RPMI7951 (cell line): ENCODE results near the gene GMEB2. TPM values are rescaled to one million over a fixed set of nuclear protein-coding genes. Genes with fewer than 3 reads are reported as not detected.
"Not testable (repeated sequence)": the region's sequence is repeated elsewhere in the genome, so short reads cannot be mapped to it uniquely, and the experiment has no call there.

ENCODE experiments used
- DNase-seq: peaks from one replicate; pipeline ENCODE4 v3.0.0-alpha.2; 2012; ENCODE audit warnings: low read depth
- total RNA-seq: library from RNA; depleted of rRNA; stranded (reverse); fragments of >200 nt; shearing (Covaris generic); gene quantifications from 2 replicates; pipeline ENCODE4 v1.2.3, GENCODE V29; 2014

GMEB2 gene
- total RNA-seq, 1 experiment from 2014 or later, result 7.6 TPM

DNA sequence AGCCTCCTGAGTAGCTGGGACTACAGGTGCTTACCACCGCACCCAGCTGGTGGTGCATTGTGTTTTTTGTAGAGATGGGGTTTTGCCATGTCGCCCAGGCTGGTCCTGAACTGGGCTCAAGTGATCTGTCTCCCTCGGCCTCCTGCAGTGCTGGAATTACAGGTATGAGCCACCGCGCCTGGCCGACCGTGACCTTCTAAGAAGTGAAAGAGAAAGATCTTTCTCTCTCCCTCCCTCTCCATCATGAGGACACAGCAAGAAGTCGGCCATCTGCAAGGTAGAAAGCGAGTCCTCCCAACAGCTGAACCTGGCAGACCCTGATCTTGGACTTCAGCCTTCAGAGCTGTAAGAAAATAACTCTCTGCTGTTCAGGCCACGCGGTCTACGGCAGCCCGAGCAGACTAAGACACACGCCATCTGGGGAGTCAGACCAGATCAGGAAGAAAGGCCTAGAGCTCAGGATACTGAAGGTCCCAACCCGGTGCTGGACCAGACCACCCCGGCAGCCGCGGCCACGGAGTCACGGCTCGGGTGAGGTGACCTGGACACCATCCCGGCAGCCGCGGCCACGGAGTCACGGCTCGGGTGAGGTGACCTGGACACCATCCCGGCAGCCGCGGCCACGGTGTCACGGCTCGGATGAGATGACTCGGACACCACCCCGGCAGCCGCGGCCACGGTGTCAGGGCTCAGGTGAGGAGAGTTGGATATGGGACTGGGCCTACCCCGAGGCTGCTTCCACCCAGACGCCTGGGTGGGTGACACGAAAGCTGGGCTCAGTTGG is 9.6 kb downstream of the GMEB2 start:
- DNase-seq, result no peak

DNA sequence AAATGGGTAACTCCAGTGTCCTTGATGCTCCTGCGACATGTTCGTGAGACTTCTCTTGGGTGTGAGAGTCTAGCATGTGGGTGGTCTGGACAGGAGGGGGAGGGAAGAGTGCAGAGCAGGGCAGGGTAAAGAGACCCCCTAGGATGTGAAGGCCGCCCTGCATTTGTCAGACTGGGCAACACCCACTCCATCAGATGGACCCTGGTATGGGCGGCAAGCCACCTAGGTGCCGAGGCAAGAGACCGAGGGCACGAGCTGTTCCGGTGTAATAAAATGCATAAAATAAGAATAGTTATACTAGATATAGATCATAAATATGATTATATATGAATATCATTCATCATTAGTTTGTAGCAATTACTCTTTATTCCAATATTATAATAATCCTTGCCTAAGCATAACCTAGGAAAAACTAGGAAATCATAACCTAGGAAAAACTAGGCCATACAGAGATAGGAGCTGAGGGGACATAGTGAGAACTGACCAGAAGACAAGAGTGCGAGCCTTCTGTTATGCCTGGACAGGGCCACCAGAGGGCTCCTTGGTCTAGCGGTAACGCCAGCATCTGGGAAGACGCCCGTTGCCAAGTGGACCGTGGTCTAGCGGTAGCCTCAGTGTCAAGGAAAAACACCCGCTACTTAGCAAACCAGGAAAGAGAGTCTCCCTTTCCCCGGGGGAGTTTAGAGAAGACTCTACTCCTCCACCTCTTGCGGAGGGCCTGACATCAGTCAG is 12.9 kb downstream of the GMEB2 start:
- DNase-seq, result not testable (repeated sequence)

DNA sequence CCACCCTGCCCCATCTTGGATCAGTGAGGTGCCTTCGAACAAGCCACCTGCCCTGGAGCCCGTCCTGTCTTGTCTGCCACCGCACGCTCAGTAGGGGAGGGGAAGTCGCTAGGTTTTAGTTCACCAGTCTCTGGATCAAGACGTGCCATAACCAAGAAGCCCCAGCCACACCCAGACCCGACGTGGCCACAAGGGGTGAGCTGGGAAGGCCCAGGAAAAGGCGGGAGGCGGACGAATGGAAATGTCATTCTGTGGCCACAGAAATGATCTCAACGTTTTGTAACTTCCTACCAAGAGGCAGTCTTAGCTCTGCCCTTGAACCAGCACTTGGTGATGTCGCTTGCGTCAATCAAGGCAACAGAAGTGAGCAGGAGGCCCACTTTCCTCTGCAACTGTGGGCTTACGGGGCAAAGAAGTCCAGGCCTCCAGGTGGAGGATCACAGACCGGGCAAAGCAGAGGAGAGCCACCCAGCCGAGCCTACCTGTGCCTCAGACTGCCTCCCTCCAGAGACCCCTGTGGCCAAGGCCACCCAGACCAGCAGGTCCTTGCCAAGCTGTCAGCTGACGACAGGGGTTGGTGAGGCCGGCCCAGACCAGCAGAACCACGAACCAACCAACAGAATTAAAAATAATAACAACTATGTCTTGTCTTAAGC is 14.5 kb downstream of the GMEB2 start:
- DNase-seq, result no peak

DNA sequence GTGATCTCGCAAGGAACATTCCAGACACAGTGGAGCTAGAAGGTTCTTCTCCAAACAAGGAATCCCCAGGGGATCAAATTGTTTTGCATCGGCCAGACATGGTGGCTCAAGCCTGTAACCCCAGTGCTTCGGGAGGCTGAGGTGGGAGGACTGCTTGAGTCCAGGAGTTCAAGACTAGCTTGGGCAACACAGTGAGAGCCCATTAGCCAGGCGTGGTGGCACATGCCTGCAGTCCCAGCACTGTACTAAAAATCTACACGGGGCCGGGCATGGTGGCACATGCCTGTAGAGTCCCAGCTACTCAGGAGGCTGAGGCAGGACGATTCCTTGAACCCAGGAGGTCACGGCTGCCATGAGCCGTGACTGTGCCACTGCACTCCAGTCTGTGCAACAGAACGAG is 15.3 kb downstream of the GMEB2 start:
- DNase-seq, result no peak

DNA sequence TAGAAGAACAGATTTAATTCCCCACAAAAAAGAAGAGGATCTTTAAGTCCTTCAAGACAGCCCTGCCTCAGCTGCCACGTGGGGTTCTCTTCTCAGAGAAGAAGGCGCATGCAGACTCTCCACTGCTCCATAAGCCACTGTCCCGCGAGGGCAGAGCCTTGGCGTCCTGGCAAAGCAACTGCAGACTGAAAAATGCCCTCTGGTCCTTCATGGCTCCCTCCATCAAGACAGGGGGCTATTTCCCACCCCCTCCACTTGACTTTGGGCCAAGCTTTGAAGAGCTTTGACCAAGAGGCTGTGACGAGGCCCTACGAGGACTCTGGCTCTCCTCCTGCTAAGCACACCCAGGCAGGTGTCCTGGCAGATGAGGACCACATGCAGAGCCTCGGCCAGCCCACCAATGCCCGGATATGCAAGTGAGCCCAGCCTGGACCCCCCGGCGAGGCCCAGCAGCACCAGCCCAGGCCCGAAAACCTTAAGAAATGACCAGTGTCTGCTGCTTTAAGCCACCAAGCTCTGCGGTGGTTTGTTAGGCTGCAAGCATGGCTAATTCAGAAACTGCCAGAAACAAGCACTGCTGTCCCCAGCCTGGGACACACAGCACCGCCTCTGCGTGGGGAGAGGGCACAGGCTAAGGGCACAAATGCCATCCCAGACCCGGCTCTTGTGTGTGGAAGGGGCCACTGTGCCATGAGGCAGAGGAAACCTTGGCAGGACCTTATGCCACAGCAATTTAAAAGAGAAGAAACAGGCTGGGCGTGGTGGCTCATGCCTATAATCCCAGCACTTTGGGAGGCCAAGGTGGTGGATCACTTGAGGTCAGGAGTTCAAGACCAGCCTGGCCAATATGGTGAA is 16.1 kb downstream of the GMEB2 start:
- no peak for DNase-seq

DNA sequence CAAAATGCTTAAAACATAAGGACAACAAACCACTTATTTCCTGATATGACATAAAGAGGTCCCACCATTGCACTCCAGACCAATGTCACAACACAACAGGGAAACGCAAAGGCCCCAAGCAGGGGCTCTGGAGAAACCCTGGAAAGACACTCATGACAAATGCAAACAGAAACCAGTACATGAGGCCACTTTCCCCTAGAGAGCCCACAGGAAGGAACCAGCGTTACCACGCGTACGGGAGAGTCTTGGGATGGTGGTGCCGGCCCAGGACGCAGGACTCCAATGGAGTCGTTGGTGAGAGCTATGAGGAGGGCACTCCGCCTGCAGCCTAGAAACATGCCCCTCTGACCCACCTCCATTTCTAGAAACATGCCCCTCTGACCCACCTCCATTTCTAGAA is 20.2 kb downstream of the GMEB2 start:
- no peak for DNase-seq

DNA sequence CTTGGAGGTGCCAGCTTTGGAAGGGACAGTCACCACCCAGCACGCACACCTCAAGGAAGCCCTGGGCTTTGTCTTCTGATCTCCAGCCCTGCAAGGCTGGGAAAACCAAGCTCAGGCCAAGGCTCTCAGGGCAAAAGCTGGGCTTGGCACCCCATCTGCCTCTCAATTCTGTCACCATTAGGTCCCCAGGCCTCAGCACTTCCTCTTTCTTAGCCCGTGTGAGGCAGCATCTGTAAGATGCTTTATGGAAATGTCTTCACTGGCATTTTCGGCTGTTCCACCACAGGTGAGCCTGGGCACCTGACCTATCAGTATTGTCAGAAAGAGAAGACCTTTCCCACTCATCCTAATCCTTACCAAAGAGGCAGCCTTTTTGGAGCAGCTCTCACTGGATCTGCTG is 24.6 kb downstream of the GMEB2 start:
- DNase-seq, result no peak

DNA sequence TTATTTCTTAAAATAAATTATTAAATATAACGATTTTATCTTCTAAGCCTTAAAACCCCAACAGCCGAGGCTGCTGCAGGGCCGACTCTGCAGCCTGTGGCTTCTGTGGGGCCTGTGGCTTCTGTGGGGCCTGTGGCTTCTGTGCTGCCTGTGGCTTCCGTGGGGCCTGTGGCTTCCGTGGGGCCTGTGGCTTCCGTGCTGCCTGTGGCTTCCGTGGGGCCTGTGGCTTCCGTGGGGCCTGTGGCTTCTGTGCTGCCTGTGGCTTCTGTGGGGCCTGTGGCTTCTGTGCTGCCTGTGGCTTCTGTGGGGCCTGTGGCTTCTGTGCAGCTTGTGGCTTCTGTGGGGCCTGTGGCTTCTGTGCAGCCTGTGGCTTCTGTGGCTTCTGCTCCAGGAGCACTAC is 25.2 kb downstream of the GMEB2 start:
- not testable (repeated sequence) for DNase-seq

GRCh38 chr20:63599396-63600050 is 27.4 kb downstream of the GMEB2 start:
- DNase-seq, result no peak

DNA sequence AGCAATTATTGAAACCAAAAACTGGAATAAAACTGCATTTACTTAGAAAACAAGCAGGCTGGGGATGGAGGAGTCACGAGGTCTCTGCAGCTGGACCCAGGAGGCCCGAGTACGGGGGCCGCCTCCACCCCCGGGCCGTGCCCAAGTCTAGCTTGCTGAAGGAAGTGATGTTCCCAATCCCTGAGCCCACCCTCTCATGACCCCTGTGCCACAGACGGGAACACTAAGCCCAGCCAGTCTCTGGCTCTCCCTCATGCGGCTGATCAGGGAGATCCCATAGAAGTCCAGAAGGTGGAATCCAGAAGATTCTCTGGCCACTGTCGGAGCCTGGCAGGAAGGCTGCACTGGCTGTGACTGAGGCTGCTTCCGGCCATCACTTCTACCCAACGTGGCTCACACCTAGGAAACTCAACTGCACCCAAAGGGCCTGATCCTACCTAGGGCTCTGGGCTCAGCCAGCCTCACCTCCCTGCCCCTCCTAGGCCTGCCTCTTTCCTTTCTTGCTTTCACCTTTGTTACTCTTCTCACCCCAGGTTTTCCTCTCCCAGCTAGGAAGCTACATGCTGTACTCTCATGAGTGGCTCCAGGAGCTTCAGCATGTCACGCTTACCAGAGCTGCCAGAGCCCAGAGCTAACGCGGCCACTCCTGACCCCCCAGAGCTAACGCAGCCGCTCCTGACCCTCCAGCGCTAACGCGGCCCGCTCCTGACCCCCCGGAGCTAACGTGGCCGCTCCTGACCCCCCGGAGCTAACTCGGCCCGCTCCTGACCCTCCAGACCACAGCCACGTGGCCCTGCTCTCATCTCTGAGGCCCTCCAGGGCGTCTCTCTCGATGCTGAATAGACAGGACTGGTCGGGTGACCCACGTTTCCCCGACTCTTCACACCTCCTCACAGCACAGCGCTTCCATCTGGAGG is 28.2 kb downstream of the GMEB2 start:
- no peak for DNase-seq

- DNase-seq, result no peak
Observed at GRCh38 chr20:63597651-63598478, 29.0 kb downstream of the GMEB2 start.

DNA sequence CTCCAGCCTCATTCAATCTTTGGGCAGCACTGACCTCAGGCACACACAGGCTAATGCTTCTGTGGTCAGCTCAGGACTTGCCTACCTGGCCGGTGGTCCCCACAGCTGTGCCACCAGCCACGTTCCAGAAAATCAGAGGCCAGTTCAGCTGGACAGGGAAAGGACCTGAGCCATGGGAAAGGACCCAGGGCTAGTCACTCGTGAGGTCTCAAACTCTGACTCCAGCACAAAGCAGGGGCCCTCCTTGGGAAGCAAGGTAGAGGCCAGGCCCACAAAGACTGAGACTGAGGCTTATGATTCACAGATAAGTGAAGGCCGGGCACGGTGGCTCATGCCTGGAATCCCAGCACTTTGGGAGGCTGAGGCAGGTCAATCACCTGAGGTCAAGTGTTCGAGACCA is 30.5 kb downstream of the GMEB2 start:
- DNase-seq, result no peak

DNA sequence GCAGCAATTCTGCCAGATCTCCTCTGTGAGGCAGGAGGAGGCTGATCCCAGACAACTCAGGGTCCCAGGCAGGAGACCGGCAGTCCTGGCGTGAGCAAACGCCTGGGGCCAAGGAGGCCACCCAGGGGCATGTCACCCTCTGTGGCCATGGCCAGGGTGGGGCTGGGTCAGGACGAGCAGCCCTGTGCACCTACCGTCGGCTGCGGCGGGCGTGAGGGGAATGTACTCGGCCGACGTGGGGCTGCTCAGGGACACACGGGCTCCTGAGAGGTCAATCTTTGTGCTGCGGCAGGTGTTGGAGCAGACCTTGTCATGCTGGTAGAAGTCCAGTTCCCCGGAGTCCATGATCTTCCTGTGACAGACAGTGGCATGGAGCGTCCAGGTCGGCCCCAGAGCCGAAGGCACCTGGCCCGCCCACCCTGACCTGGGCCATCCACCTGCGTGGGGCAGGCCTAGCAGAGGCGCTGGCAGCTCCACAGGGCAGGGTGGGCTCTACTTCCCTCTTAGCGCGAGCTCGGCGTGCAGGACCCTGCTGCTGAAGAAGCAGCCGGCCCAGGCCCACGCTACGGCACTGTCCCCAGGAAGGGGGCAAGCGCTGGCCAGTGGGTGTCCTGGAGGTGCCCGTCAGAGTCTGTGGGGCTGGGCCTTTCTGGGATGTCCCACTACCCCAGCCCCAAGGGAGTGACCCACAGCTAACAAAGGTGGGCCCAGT is 31.3 kb downstream of the GMEB2 start:
- DNase-seq, result no peak

GRCh38 chr20:63594043-63594561 is 32.8 kb downstream of the GMEB2 start:
- DNase-seq, result peak; percentile 96

GRCh38 chr20:63592661-63593060 is 34.2 kb downstream of the GMEB2 start:
- no peak for DNase-seq

GRCh38 chr20:63591786-63592355 is 35.0 kb downstream of the GMEB2 start:
- no peak for DNase-seq

- no peak for DNase-seq
Observed at GRCh38 chr20:63591147-63591533, 35.8 kb downstream of the GMEB2 start.
